HG03103 (cell line): ENCODE measurements around the gene STAT5B.

Source experiments
- ATAC-seq: cut with Tn5 transposase; IDR thresholded peaks from one replicate; pipeline ENCODE4 v1.9.1; 2021; ENCODE audit warnings: low read depth; ENCODE audit not compliant: unreplicated experiment

The STAT5B gene

GRCh38 chr17:42183741-42184711 is 92.2 kb downstream of the STAT5B start:
- peak; percentile 53 for ATAC-seq

- no peak for ATAC-seq
Observed at GRCh38 chr17:42182927-42183734, 93.1 kb downstream of the STAT5B start.

GRCh38 chr17:42181851-42182207 is 94.4 kb downstream of the STAT5B start:
- no peak for ATAC-seq

GRCh38 chr17:42180922-42181850 is 95.0 kb downstream of the STAT5B start, which contains the start of gene KCNH4:
Gene KCNH4, minus strand, starts transcription at chr17:42181142. Its CDS starts 197 bp downstream, at chr17:42180945.
- ATAC-seq = no peak

GRCh38 chr17:42180411-42180921 is 95.7 kb downstream of the STAT5B start:
- no peak for ATAC-seq

- no peak for ATAC-seq
Observed at GRCh38 chr17:42179911-42180410, 96.2 kb downstream of the STAT5B start.

GRCh38 chr17:42179335-42179734 is 96.9 kb downstream of the STAT5B start:
- no peak for ATAC-seq

GRCh38 chr17:42178817-42179216 is 97.4 kb downstream of the STAT5B start:
- ATAC-seq = no peak

- no peak for ATAC-seq
Observed at GRCh38 chr17:42177684-42178083, 98.5 kb downstream of the STAT5B start.

- ATAC-seq = no peak
Observed at GRCh38 chr17:42174126-42174783, 101.9 kb downstream of the STAT5B start.

GRCh38 chr17:42171831-42172230 is 104.4 kb downstream of the STAT5B start:
- ATAC-seq = no peak

GRCh38 chr17:42169351-42169750 is 106.8 kb downstream of the STAT5B start:
- ATAC-seq = no peak

GRCh38 chr17:42167807-42168206 is 108.4 kb downstream of the STAT5B start:
- ATAC-seq = no peak

- ATAC-seq = no peak
Observed at GRCh38 chr17:42166196-42166763, 109.9 kb downstream of the STAT5B start.

- no peak for ATAC-seq
Observed at GRCh38 chr17:42165751-42166150, 110.4 kb downstream of the STAT5B start.

GRCh38 chr17:42163696-42164407 is 112.3 kb downstream of the STAT5B start:
- ATAC-seq = no peak

GRCh38 chr17:42163113-42163512 is 113.1 kb downstream of the STAT5B start:
- ATAC-seq = no peak

GRCh38 chr17:42160531-42160910 is 115.7 kb downstream of the STAT5B start:
- ATAC-seq = no peak
